PC-3 (cell line): Measurements from ENCODE around the gene RNASEL.

Source experiments
- EZH2 ChIP-seq: fragments of 300-600 bp; sonication (generic); IDR thresholded peaks from one replicate; pipeline ENCODE4 v1.6.1; 2017; ENCODE audit warnings: antibody characterized with exemption, mild to moderate bottlenecking, low read length; ENCODE audit not compliant: unreplicated experiment
- EZH2phosphoT487 ChIP-seq: fragments of 300-600 bp; sonication (generic); IDR thresholded peaks from 2 replicates; pipeline ENCODE4 v1.6.1; 2018; ENCODE audit warnings: mild to moderate bottlenecking, antibody characterized with exemption, low read length, borderline replicate concordance
- TF ChIP-seq, protein P1 (sequence below): fragments of 300-600 bp; sonication (generic); conservative IDR thresholded peaks from 2 replicates; pipeline ENCODE4 v1.5.1; 2017; ENCODE audit warnings: antibody characterized with exemption, low read depth, mild to moderate bottlenecking, low read length

GRCh38 chr1:182607566-182607965, 18.5 kb upstream of the RNASEL start:
- TF ChIP-seq, protein P1, sequence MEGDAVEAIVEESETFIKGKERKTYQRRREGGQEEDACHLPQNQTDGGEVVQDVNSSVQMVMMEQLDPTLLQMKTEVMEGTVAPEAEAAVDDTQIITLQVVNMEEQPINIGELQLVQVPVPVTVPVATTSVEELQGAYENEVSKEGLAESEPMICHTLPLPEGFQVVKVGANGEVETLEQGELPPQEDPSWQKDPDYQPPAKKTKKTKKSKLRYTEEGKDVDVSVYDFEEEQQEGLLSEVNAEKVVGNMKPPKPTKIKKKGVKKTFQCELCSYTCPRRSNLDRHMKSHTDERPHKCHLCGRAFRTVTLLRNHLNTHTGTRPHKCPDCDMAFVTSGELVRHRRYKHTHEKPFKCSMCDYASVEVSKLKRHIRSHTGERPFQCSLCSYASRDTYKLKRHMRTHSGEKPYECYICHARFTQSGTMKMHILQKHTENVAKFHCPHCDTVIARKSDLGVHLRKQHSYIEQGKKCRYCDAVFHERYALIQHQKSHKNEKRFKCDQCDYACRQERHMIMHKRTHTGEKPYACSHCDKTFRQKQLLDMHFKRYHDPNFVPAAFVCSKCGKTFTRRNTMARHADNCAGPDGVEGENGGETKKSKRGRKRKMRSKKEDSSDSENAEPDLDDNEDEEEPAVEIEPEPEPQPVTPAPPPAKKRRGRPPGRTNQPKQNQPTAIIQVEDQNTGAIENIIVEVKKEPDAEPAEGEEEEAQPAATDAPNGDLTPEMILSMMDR, result no peak
- TF ChIP-seq EZH2 (no peak), EZH2phosphoT487 (no peak)
